MCF 10A (cell line): ENCODE data around the gene DCAF15. TPM values are rescaled to one million over a fixed set of nuclear protein-coding genes. Genes with fewer than 3 reads are reported as not detected.

Source experiments
- BruUV-seq: library from RNA; stranded (reverse); fragments of 400-500 nt; replicated peaks from 2 replicates; lab custom pipeline; 2021; lab: Mats Ljungman, UMichigan
- CTCF ChIA-PET: fragments of 300-600 bp; sonication (Branson Sonifier 250); formaldehyde crosslinking; extraction: SDS; loops from one replicate; lab custom pipeline; 2021; ENCODE audit warnings: antibody characterized with exemption, inconsistent platforms; lab: Yijun Ruan, JAX
- POLR2A ChIA-PET: fragments of 300-600, 350-650 bp; sonication (Branson Sonifier 250); formaldehyde crosslinking; extraction: SDS; loops from one replicate; lab custom pipeline; 2020; ENCODE audit warnings: antibody characterized with exemption, inconsistent platforms; lab: Yijun Ruan, JAX
- DNase-seq: peaks from one replicate; pipeline ENCODE4 v3.0.0-alpha.2; 2018; ENCODE audit not compliant: unreplicated experiment
- H3K27ac Mint-ChIP-seq: one replicate; pipeline ENCODE4 v1.8.0; 2022; ENCODE audit warnings: mild to moderate bottlenecking, low read depth, mixed read lengths; ENCODE audit not compliant: unreplicated experiment
- H3K27me3 Mint-ChIP-seq: one replicate; pipeline ENCODE4 v1.8.0; 2022; ENCODE audit warnings: mixed read lengths; ENCODE audit not compliant: insufficient read depth, unreplicated experiment
- H3K36me3 Mint-ChIP-seq: one replicate; pipeline ENCODE4 v1.8.0; 2022; ENCODE audit warnings: mild to moderate bottlenecking, moderate library complexity, mixed read lengths; ENCODE audit not compliant: insufficient read depth, unreplicated experiment
- H3K4me1 Mint-ChIP-seq: one replicate; pipeline ENCODE4 v1.8.0; 2022; ENCODE audit warnings: mixed read lengths; ENCODE audit not compliant: insufficient read depth, unreplicated experiment
- H3K4me3 Mint-ChIP-seq: one replicate; pipeline ENCODE4 v1.8.0; 2022; ENCODE audit warnings: mild to moderate bottlenecking, moderate library complexity, mixed read lengths; ENCODE audit not compliant: unreplicated experiment
- H3K9me3 Mint-ChIP-seq: one replicate; pipeline ENCODE4 v1.8.0; 2022; ENCODE audit warnings: mixed read lengths; ENCODE audit not compliant: unreplicated experiment
- CTCF ChIP-seq: fragments of 200-600 bp; IDR thresholded peaks from one replicate; pipeline ENCODE4 v1.8.0; 2022; ENCODE audit warnings: antibody characterized with exemption, mild to moderate bottlenecking; ENCODE audit not compliant: unreplicated experiment
- intact Hi-C: fragments of 100-400 bp; cut with micrococcal nuclease; formaldehyde crosslinking; loops from 2 replicates; pipeline ENCODE4 v1.14.1; 2022
- total RNA-seq: library from RNA; stranded (reverse); gene quantifications from 2 replicates; pipeline ENCODE4 v1.2.3, GENCODE V29; 2022

The DCAF15 gene
- total RNA-seq, 1 experiment from 2014 or later, result 19.3 TPM

- CTCF ChIA-PET, result no interaction called here
- H3K27me3 Mint-ChIP-seq, result peaks cover 11% of the 10 kb centered on the region
- POLR2A ChIA-PET, result no interaction called here
- intact Hi-C loops, result no loop called here
- H3K4me3 Mint-ChIP-seq, result no peak overlapping the region
- no peak for TF ChIP-seq CTCF
- no peaks in the 10 kb centered on the region for H3K9me3 Mint-ChIP-seq
- no peak for DNase-seq
- no TSS peak for BruUV-seq
- H3K36me3 Mint-ChIP-seq, result peaks cover 5% of the 10 kb centered on the region
- H3K27ac Mint-ChIP-seq, result no peak overlapping the region
- peaks cover 6% of the 10 kb centered on the region for H3K4me1 Mint-ChIP-seq
Measured at GRCh38 chr19:13934785-13935109, 17.6 kb upstream of the DCAF15 start.

- H3K36me3 Mint-ChIP-seq, result peaks cover 5% of the 10 kb centered on the region
- intact Hi-C loops, result no loop called here
- peaks cover 11% of the 10 kb centered on the region for H3K27me3 Mint-ChIP-seq
- no peak overlapping the region for H3K4me3 Mint-ChIP-seq
- CTCF ChIA-PET, result interaction anchor here (0.6 to 0.7 kb wide), 2 partner anchors 17 to 139 kb away, joined by 3 read pairs; no protein-coding TSS in a partner anchor
- POLR2A ChIA-PET, result no interaction called here
- no TSS peak for BruUV-seq
- H3K9me3 Mint-ChIP-seq, result no peaks in the 10 kb centered on the region
- no peak overlapping the region for H3K27ac Mint-ChIP-seq
- no peak for TF ChIP-seq CTCF
- peaks cover 6% of the 10 kb centered on the region for H3K4me1 Mint-ChIP-seq
- no peak for DNase-seq
Measured at GRCh38 chr19:13935765-13936510, 16.4 kb upstream of the DCAF15 start.

- no peak for TF ChIP-seq CTCF
- Mint-ChIP-seq H3K27me3 (peaks cover 11% of the 10 kb centered on the region), H3K9me3 (no peaks in the 10 kb centered on the region), H3K36me3 (peaks cover 5% of the 10 kb centered on the region), H3K27ac (no peak overlapping the region), H3K4me3 (no peak overlapping the region), H3K4me1 (peaks cover 6% of the 10 kb centered on the region)
- no peak for DNase-seq
- no TSS peak for BruUV-seq
- intact Hi-C loops, result no loop called here
- POLR2A ChIA-PET, result interaction anchor here (0.6 kb wide), 1 partner anchor 50 kb away, joined by 4 read pairs; no protein-coding TSS in a partner anchor
- CTCF ChIA-PET, result interaction anchor here (0.6 to 1.1 kb wide), 2 partner anchors 61 to 135 kb away, joined by 3 to 5 read pairs; partner anchors contain the start of gene NANOS3
Measured at GRCh38 chr19:13937479-13938300, 14.6 kb upstream of the DCAF15 start.
